ENCODE results near the gene CPT1B.

CPT1B gene

GRCh38 chr22:50575426-50575941, 2.7 kb downstream of the CPT1B start:
- no peaks in the 10 kb centered on the region for H3K9me3 ChIP-seq
- in situ Hi-C loops (cut with MboI; ENCODE audit: low sequenced_read_pairs): no loop called here
- H3K4me3 ChIP-seq: no peak overlapping the region
- no peaks in the 10 kb centered on the region for H3K27me3 ChIP-seq (ENCODE audit: low read depth)
- peaks cover 81% of the 10 kb centered on the region for H3K36me3 ChIP-seq (replicated peaks)
- H3K4me1 ChIP-seq: no peaks in the 10 kb centered on the region
- no peak for DNase-seq (ENCODE audit: low spot score in 2 of 2)

- Histone ChIP-seq H3K4me3 (no peak overlapping the region), H3K9me3 (no peaks in the 10 kb centered on the region), H3K27me3 (ENCODE audit: low read depth) (no peaks in the 10 kb centered on the region), H3K4me1 (no peaks in the 10 kb centered on the region), H3K36me3 (replicated peaks) (peaks cover 81% of the 10 kb centered on the region)
- no peak for DNase-seq (ENCODE audit: low spot score in 2 of 2)
- in situ Hi-C loops (cut with MboI; ENCODE audit: low sequenced_read_pairs): no loop called here
Measured at GRCh38 chr22:50574383-50574755, 3.9 kb downstream of the CPT1B start.

GRCh38 chr22:50573491-50574382, 4.5 kb downstream of the CPT1B start:
- no peaks in the 10 kb centered on the region for H3K9me3 ChIP-seq
- peaks cover 81% of the 10 kb centered on the region for H3K36me3 ChIP-seq (replicated peaks)
- no peaks in the 10 kb centered on the region for H3K4me1 ChIP-seq
- no peaks in the 10 kb centered on the region for H3K27me3 ChIP-seq (ENCODE audit: low read depth)
- no peak overlapping the region for H3K4me3 ChIP-seq
- in situ Hi-C loops (cut with MboI; ENCODE audit: low sequenced_read_pairs): no loop called here
- no peak for DNase-seq (ENCODE audit: low spot score in 2 of 2)

- Histone ChIP-seq H3K9me3 (no peaks in the 10 kb centered on the region), H3K36me3 (replicated peaks) (peaks cover 80% of the 10 kb centered on the region), H3K4me1 (no peaks in the 10 kb centered on the region), H3K4me3 (no peak overlapping the region), H3K27me3 (ENCODE audit: low read depth) (no peaks in the 10 kb centered on the region)
- DNase-seq (ENCODE audit: low spot score in 2 of 2): no peak
- in situ Hi-C loops (cut with MboI; ENCODE audit: low sequenced_read_pairs): no loop called here
Measured at GRCh38 chr22:50572965-50573364, 5.3 kb downstream of the CPT1B start.

- no peak for DNase-seq (ENCODE audit: low spot score in 2 of 2)
- H3K4me3 ChIP-seq: no peak overlapping the region
- H3K4me1 ChIP-seq: no peaks in the 10 kb centered on the region
- H3K9me3 ChIP-seq: no peaks in the 10 kb centered on the region
- in situ Hi-C loops (cut with MboI; ENCODE audit: low sequenced_read_pairs): no loop called here
- H3K36me3 ChIP-seq (replicated peaks): peaks cover 75% of the 10 kb centered on the region
- H3K27me3 ChIP-seq (ENCODE audit: low read depth): no peaks in the 10 kb centered on the region
Measured at GRCh38 chr22:50571264-50572175, 6.7 kb downstream of the CPT1B start.

- in situ Hi-C loops (cut with MboI; ENCODE audit: low sequenced_read_pairs): no loop called here
- Histone ChIP-seq H3K27me3 (ENCODE audit: low read depth) (no peaks in the 10 kb centered on the region), H3K36me3 (replicated peaks) (peaks cover 68% of the 10 kb centered on the region), H3K4me1 (no peaks in the 10 kb centered on the region), H3K9me3 (no peaks in the 10 kb centered on the region), H3K4me3 (no peak overlapping the region)
- no peak for DNase-seq (ENCODE audit: low spot score in 2 of 2)
Measured at GRCh38 chr22:50570861-50571260, 7.4 kb downstream of the CPT1B start.

- H3K27me3 ChIP-seq (ENCODE audit: low read depth): no peaks in the 10 kb centered on the region
- H3K9me3 ChIP-seq: no peaks in the 10 kb centered on the region
- H3K4me3 ChIP-seq: no peak overlapping the region
- in situ Hi-C loops (cut with MboI; ENCODE audit: low sequenced_read_pairs): no loop called here
- no peaks in the 10 kb centered on the region for H3K4me1 ChIP-seq
- peaks cover 63% of the 10 kb centered on the region for H3K36me3 ChIP-seq (replicated peaks)
- DNase-seq (ENCODE audit: low spot score in 2 of 2): no peak
Measured at GRCh38 chr22:50569896-50570535, 8.2 kb downstream of the CPT1B start.

GRCh38 chr22:50569041-50569459, 9.2 kb downstream of the CPT1B start:
- H3K9me3 ChIP-seq: no peaks in the 10 kb centered on the region
- in situ Hi-C loops (cut with MboI; ENCODE audit: low sequenced_read_pairs): no loop called here
- no peak for DNase-seq (ENCODE audit: low spot score in 2 of 2)
- peaks cover 57% of the 10 kb centered on the region for H3K36me3 ChIP-seq (replicated peaks)
- H3K4me1 ChIP-seq: no peaks in the 10 kb centered on the region
- H3K4me3 ChIP-seq: no peak overlapping the region
- no peaks in the 10 kb centered on the region for H3K27me3 ChIP-seq (ENCODE audit: low read depth)

- DNase-seq (ENCODE audit: low spot score in 2 of 2): no peak
- in situ Hi-C loops (cut with MboI; ENCODE audit: low sequenced_read_pairs): no loop called here
- no peaks in the 10 kb centered on the region for H3K4me1 ChIP-seq
- no peaks in the 10 kb centered on the region for H3K27me3 ChIP-seq (ENCODE audit: low read depth)
- H3K4me3 ChIP-seq: no peak overlapping the region
- peaks cover 53% of the 10 kb centered on the region for H3K36me3 ChIP-seq (replicated peaks)
- no peaks in the 10 kb centered on the region for H3K9me3 ChIP-seq
Measured at GRCh38 chr22:50568626-50569025, 9.6 kb downstream of the CPT1B start.

- Histone ChIP-seq H3K27me3 (ENCODE audit: low read depth) (no peaks in the 10 kb centered on the region), H3K4me1 (0 out of 2 replicates have a peak, but pooled peaks cover 6% of the 10 kb centered on the region), H3K9me3 (no peaks in the 10 kb centered on the region), H3K36me3 (replicated peaks) (peaks cover 44% of the 10 kb centered on the region), H3K4me3 (no peak overlapping the region)
- no peak for DNase-seq (ENCODE audit: low spot score in 2 of 2)
- in situ Hi-C loops (cut with MboI; ENCODE audit: low sequenced_read_pairs): no loop called here
Measured at GRCh38 chr22:50567721-50568252, 10.4 kb downstream of the CPT1B start.

- 0 out of 2 replicates have a peak, but pooled peaks cover 6% of the 10 kb centered on the region for H3K4me1 ChIP-seq
- H3K4me3 ChIP-seq: no peak overlapping the region
- no peak for DNase-seq (ENCODE audit: low spot score in 2 of 2)
- in situ Hi-C loops (cut with MboI; ENCODE audit: low sequenced_read_pairs): no loop called here
- H3K36me3 ChIP-seq (replicated peaks): peaks cover 9% of the 10 kb centered on the region
- H3K27me3 ChIP-seq (ENCODE audit: low read depth): no peaks in the 10 kb centered on the region
- no peaks in the 10 kb centered on the region for H3K9me3 ChIP-seq
Measured at GRCh38 chr22:50564289-50564688, 13.9 kb downstream of the CPT1B start.

GRCh38 chr22:50563413-50564160, 14.6 kb downstream of the CPT1B start:
- in situ Hi-C loops (cut with MboI; ENCODE audit: low sequenced_read_pairs): no loop called here
- Histone ChIP-seq H3K9me3 (no peaks in the 10 kb centered on the region), H3K4me3 (peak overlapping the region; percentile 57), H3K27me3 (ENCODE audit: low read depth) (no peaks in the 10 kb centered on the region), H3K4me1 (0 out of 2 replicates have a peak, but pooled peaks cover 6% of the 10 kb centered on the region), H3K36me3 (replicated peaks) (peaks cover 2% of the 10 kb centered on the region; the same call in 1 of the 2 replicates)
- no peak for DNase-seq (ENCODE audit: low spot score in 2 of 2)

Measured in HAP-1 (cell line).